HG03039 (cell line): ENCODE measurements around the gene DOCK9.

Experiments
- ATAC-seq: cut with Tn5 transposase; IDR thresholded peaks from one replicate; pipeline ENCODE4 v1.9.1; 2021; ENCODE audit warnings: mild to moderate bottlenecking, moderate library complexity; ENCODE audit not compliant: unreplicated experiment

DOCK9 gene

GRCh38 chr13:98860491-98860890, 117.4 kb downstream of the DOCK9 start:
- no peak for ATAC-seq

- no peak for ATAC-seq
Observed at GRCh38 chr13:98858191-98858590, 119.7 kb downstream of the DOCK9 start.

GRCh38 chr13:98856983-98857382, 120.9 kb downstream of the DOCK9 start:
- ATAC-seq, result no peak

- no peak for ATAC-seq
Observed at GRCh38 chr13:98854448-98854847, 123.4 kb downstream of the DOCK9 start.

- ATAC-seq, result peak; percentile 99
Observed at GRCh38 chr13:98853771-98854221, 124.1 kb downstream of the DOCK9 start.

- no peak for ATAC-seq
Observed at GRCh38 chr13:98851276-98851675, 126.6 kb downstream of the DOCK9 start.

GRCh38 chr13:98848746-98849145, 129.1 kb downstream of the DOCK9 start:
- no peak for ATAC-seq

- no peak for ATAC-seq
Observed at GRCh38 chr13:98847780-98848179, 130.1 kb downstream of the DOCK9 start.

GRCh38 chr13:98846986-98847385, 130.9 kb downstream of the DOCK9 start:
- ATAC-seq, result no peak

GRCh38 chr13:98846521-98846920, 131.3 kb downstream of the DOCK9 start:
- no peak for ATAC-seq

GRCh38 chr13:98845742-98846141, 132.1 kb downstream of the DOCK9 start:
- no peak for ATAC-seq

- no peak for ATAC-seq
Observed at GRCh38 chr13:98844021-98844420, 133.8 kb downstream of the DOCK9 start.

- ATAC-seq, result no peak
Observed at GRCh38 chr13:98843482-98843877, 134.4 kb downstream of the DOCK9 start.

- peak; percentile 83 for ATAC-seq
Observed at GRCh38 chr13:98842858-98843481, 134.9 kb downstream of the DOCK9 start.

GRCh38 chr13:98842070-98842469, 135.8 kb downstream of the DOCK9 start:
- ATAC-seq, result no peak

GRCh38 chr13:98839856-98840769, 137.8 kb downstream of the DOCK9 start:
- peak; percentile 95 for ATAC-seq

GRCh38 chr13:98838776-98839175, 139.1 kb downstream of the DOCK9 start:
- ATAC-seq, result no peak

- ATAC-seq, result no peak
Observed at GRCh38 chr13:98837896-98838295, 140.0 kb downstream of the DOCK9 start.

GRCh38 chr13:98835156-98835555, 142.7 kb downstream of the DOCK9 start:
- ATAC-seq, result no peak

GRCh38 chr13:98834254-98834960, 143.5 kb downstream of the DOCK9 start:
- no peak for ATAC-seq

- ATAC-seq, result no peak
Observed at GRCh38 chr13:98831236-98831635, 146.6 kb downstream of the DOCK9 start.

GRCh38 chr13:98829541-98829940, 148.3 kb downstream of the DOCK9 start:
- no peak for ATAC-seq
